ENCODE results near the gene COX8C. TPM values are rescaled to one million over a fixed set of nuclear protein-coding genes. Genes with fewer than 3 reads are reported as not detected.

COX8C gene
- polyA plus RNA-seq, 1 of the 3 experiments (the other 2 are of a cell fraction) = not detected

GRCh38 chr14:93323600-93324174 is 23.3 kb upstream of the COX8C start:
- POLR2A ChIA-PET = no interaction called here
- peaks cover 78% of the 10 kb centered on the region for H4K20me1 ChIP-seq (ENCODE audit: insufficient read depth)

GRCh38 chr14:93326196-93326595 is 20.8 kb upstream of the COX8C start:
- Histone ChIP-seq H3K27me3 (ENCODE audit: insufficient read depth) (no peaks in the 10 kb centered on the region), H3K79me2 (ENCODE audit: insufficient read depth) (peaks cover 100% of the 10 kb centered on the region), H2AFZ (ENCODE audit: low read depth) (no peak overlapping the region), H3K4me1 (ENCODE audit: control insufficient read depth in 1 of 2, insufficient read depth in 2 of 2, low read depth in 1 of 2, low read length in 1 of 2) (peaks cover 0 to 4% of the 10 kb centered on the region in 2 experiments; a peak in 3 of 4 replicates), H4K20me1 (ENCODE audit: insufficient read depth) (peaks cover 84% of the 10 kb centered on the region), H3K9me2 (no peaks in the 10 kb centered on the region), H3K9me3 (no peaks in the 10 kb centered on the region), H3K4me3 (ENCODE audit: low read depth in 2 of 2, low read length in 1 of 2) (no peak overlapping the region), H3K9ac (no peak overlapping the region), H3K4me2 (no peak overlapping the region), H3K27ac (ENCODE audit: low read depth in 2 of 2, low read length in 1 of 2) (no peak overlapping the region), H3K36me3 (replicated peaks in 1 of 2; ENCODE audit: control insufficient read depth in 1 of 2, insufficient read depth in 2 of 2, low read length in 1 of 2) (peaks cover 0 to 9% of the 10 kb centered on the region in 2 experiments), H3F3A (replicated peaks; ENCODE audit: insufficient read depth) (no peaks in the 10 kb centered on the region)
- 87% methylated on average over 5 of the region's 5 CpGs for WGBS (ENCODE audit: low lambda C conversion rate)
- TF ChIP-seq SIN3A (IDR thresholded peaks at IDR 0.05; ENCODE audit: borderline replicate concordance, low read depth, low read length) = no peak
- TF ChIP-seq MXI1 (IDR thresholded peaks at IDR 0.05; ENCODE audit: low read depth, low read length) = no peak
- TF ChIP-seq ZBTB33 (IDR thresholded peaks at IDR 0.05; ENCODE audit: borderline replicate concordance, low read depth) = no peak
- TF ChIP-seq RFX5 (IDR thresholded peaks at IDR 0.05; ENCODE audit: low read length) = no peak
- no peak for TF ChIP-seq EP300 (IDR thresholded peaks at IDR 0.05; ENCODE audit: borderline replicate concordance in 1 of 2, low read depth in 1 of 2, low read length in 1 of 2)
- TF ChIP-seq USF1 (IDR thresholded peaks at IDR 0.05; ENCODE audit: borderline replicate concordance, low read depth) = no peak
- TF ChIP-seq EZH2phosphoT487 (IDR thresholded peaks at IDR 0.05; ENCODE audit: borderline replicate concordance, low read depth) = no peak
- TF ChIP-seq RCOR1 (IDR thresholded peaks at IDR 0.05; ENCODE audit: low read length) = no peak
- no peak for TF ChIP-seq MEF2A (IDR thresholded peaks at IDR 0.05; ENCODE audit: borderline replicate concordance, low read depth)
- TF ChIP-seq FOXJ3 (CRISPR knock-in tag; IDR thresholded peaks at IDR 0.05) = no peak
- no peak for TF ChIP-seq RAD21 (IDR thresholded peaks at IDR 0.05; ENCODE audit: low read length)
- TF ChIP-seq YY1 (IDR thresholded peaks at IDR 0.05; ENCODE audit: low read depth) = no peak
- TF ChIP-seq POLR2AphosphoS5 (IDR thresholded peaks at IDR 0.05; ENCODE audit: low read depth, low read length) = no peak
- TF ChIP-seq FOXM1 (IDR thresholded peaks at IDR 0.05; ENCODE audit: low read depth) = no peak
- no peak for TF ChIP-seq REST (IDR thresholded peaks at IDR 0.05; ENCODE audit: low read depth, low read length)
- no peak for TF ChIP-seq RXRA (IDR thresholded peaks at IDR 0.05; ENCODE audit: borderline replicate concordance, low read depth)
- no peak for TF ChIP-seq PBX3 (IDR thresholded peaks at IDR 0.05)
- ChIA-PET POLR2A (no interaction called here), CTCF (no interaction called here)
- DNase-seq = no peak

More at GRCh38 chr14:93323600-93324174, 23.3 kb upstream of the COX8C start:
- peaks cover 0 to 9% of the 10 kb centered on the region in 2 experiments for H3K36me3 ChIP-seq (replicated peaks in 1 of 2; ENCODE audit: control insufficient read depth in 1 of 2, insufficient read depth in 2 of 2, low read length in 1 of 2)
- TF ChIP-seq JUND (IDR thresholded peaks at IDR 0.05) (no peak), MAX (IDR thresholded peaks at IDR 0.05; ENCODE audit: low read depth) (no peak), GABPA (IDR thresholded peaks at IDR 0.05; ENCODE audit: low read depth) (no peak), ELF1 (IDR thresholded peaks at IDR 0.05) (no peak)
- H3K27ac ChIP-seq (ENCODE audit: low read depth in 2 of 2, low read length in 1 of 2) = no peak overlapping the region
- DNase-seq = no peak
- no peak overlapping the region for H3K4me2 ChIP-seq
- no peaks in the 10 kb centered on the region for H3K27me3 ChIP-seq (ENCODE audit: insufficient read depth)
- H3K9ac ChIP-seq = no peak overlapping the region
- peaks cover 0 to 16% of the 10 kb centered on the region in 2 experiments; a peak in 2 of 4 replicates for H3K4me1 ChIP-seq (ENCODE audit: control insufficient read depth in 1 of 2, insufficient read depth in 2 of 2, low read depth in 1 of 2, low read length in 1 of 2)
- CTCF ChIA-PET = no interaction called here
- no peaks in the 10 kb centered on the region for H3K9me3 ChIP-seq
- H3K4me3 ChIP-seq (ENCODE audit: low read depth in 2 of 2, low read length in 1 of 2) = no peak overlapping the region
- peaks cover 4% of the 10 kb centered on the region for H3F3A ChIP-seq (replicated peaks; ENCODE audit: insufficient read depth)
- 97% methylated on average over 4 of the region's 4 CpGs for WGBS (ENCODE audit: low lambda C conversion rate)
- no peak overlapping the region for H2AFZ ChIP-seq (ENCODE audit: low read depth)
- peaks cover 100% of the 10 kb centered on the region for H3K79me2 ChIP-seq (ENCODE audit: insufficient read depth)
- H3K9me2 ChIP-seq = no peaks in the 10 kb centered on the region
